Keratinocyte (primary cell): ENCODE results near the gene NR6A1.

Experiments used
- EZH2 ChIP-seq: IDR thresholded peaks from one replicate; pipeline ENCODE4 v1.6.1; 2012; ENCODE audit warnings: inconsistent platforms, mild to moderate bottlenecking, low read length, moderate library complexity
- TF ChIP-seq, protein P1 (sequence below), 3 experiments: IDR thresholded peaks in 1 of 3; conservative IDR thresholded peaks in 1 of 3; optimal IDR thresholded peaks in 1 of 3; 2 replicates in 2 of 3; 3 replicates in 1 of 3; pipeline versions ENCODE3 to v1.5.1; 2011; ENCODE audit warnings: low read length in 3 of 3, mild to moderate bottlenecking in 3 of 3, moderate library complexity in 2 of 3, control low read depth in 1 of 3, inconsistent platforms in 1 of 3; ENCODE audit not compliant: insufficient read depth in 2 of 3; ENCODE audit errors: extremely low read depth in 1 of 3

DNA sequence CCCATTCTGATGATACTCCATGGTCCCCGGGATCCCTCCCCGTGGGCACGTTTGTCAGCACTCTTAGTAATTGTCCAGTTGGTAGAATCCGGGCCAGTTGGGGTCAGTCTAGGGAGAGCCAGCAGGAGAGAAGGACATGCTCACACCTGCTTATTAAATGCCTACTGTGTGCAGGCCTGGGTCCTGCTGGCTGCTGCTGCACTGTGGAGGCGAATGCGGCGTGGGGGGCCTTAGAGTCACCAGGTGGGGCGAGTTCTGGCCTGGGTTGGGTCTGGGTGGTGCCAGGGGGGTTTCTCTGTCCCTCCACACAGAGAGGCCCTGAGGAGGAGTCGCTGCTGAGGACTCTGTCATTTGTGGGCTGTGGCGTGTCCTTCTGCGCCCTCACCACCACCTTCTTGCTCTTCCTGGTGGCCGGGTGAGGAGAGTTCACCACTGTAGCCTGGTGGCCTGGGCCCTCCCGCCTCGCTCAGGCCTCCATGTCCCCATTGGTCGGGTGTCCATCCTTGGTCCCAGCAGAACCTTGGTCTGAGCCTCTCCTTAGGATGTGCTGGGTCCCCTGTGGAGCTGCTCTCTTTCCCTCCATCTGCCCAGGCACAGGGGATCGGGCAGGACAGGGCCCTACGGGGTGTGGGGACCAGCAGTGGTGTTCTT lies 303.6 kb downstream of the NR6A1 start:
- no peak for TF ChIP-seq EZH2
- TF ChIP-seq, protein P1, sequence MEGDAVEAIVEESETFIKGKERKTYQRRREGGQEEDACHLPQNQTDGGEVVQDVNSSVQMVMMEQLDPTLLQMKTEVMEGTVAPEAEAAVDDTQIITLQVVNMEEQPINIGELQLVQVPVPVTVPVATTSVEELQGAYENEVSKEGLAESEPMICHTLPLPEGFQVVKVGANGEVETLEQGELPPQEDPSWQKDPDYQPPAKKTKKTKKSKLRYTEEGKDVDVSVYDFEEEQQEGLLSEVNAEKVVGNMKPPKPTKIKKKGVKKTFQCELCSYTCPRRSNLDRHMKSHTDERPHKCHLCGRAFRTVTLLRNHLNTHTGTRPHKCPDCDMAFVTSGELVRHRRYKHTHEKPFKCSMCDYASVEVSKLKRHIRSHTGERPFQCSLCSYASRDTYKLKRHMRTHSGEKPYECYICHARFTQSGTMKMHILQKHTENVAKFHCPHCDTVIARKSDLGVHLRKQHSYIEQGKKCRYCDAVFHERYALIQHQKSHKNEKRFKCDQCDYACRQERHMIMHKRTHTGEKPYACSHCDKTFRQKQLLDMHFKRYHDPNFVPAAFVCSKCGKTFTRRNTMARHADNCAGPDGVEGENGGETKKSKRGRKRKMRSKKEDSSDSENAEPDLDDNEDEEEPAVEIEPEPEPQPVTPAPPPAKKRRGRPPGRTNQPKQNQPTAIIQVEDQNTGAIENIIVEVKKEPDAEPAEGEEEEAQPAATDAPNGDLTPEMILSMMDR (optimal IDR thresholded peaks at IDR 0.05 in 1 of 3, IDR thresholded peaks at IDR 0.05 in 1 of 3, conservative IDR thresholded peaks at IDR 0.05 in 1 of 3; ENCODE audit: extremely low read depth in 1 of 3, insufficient read depth in 2 of 3, low read length in 3 of 3): no peak
